ENCODE results near the gene LIMA1.
"Not testable (repeated sequence)": the region's sequence is repeated elsewhere in the genome, so short reads cannot be mapped to it uniquely, and the experiment has no call there.

The LIMA1 gene

GRCh38 chr12:50285253-50285652 is 1.9 kb upstream of the LIMA1 start:
- no peak for DNase-seq

DNA sequence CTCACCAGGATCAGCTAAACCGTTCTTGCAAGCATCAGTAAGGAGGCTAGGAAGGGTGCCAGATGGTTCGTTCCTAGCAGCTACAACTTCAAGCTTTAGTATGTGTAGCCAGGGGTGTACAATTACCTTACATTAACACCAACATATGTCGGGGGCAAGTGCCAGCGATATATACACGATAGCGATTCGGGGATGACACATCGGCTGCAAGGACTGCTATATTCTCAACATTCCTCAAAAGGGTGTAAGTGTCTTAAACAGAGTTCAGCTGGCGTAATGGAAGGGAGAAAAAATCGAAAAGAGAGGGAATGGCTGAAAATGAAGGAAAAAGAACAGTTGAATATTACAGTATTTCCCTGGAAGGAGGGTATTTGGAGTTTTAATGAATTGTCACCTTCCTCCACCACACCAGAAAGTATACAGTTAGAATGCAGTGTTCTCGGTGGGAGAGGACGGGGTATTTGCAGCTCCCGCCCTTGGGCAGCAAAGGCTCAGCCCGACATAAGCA is 545 bp downstream of the LIMA1 start:
- no peak for DNase-seq

- DNase-seq, result no peak
Observed at GRCh38 chr12:50279501-50279900, 3.8 kb downstream of the LIMA1 start.

DNA sequence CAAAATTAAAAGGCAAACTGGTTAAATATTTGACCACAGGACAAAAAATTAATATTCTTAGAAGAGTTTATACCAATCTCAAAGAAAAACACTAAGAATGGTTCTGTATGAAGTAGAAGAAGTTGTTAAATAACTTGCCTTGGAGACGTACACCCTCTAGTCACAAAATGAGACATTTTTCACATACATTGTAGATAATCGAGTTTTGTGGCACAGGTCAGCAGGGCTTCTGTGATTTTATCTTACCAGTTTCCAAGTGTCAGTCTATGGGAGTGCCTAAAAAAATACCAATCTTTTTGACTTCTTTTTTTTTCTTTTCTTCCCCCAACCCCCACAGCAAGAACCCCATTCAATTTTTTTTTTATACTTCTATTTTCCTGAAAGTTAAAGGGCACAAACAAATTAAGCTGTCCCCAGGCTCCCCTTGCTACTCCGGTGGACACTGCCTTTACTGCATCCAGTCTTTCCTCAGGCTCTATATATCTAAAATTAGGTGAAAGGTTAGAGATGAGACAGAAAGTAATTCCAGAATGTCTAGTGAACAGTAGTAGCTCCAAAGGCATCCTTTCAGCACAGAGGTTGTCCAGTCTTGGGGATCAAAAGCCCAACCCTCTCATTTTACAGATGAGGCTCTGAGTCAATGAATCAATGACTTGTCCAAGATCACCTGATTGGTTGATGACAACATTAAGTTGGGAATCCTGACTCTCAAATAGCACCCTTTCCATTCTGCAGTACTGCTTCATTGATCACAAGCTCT is 6.2 kb downstream of the LIMA1 start:
- DNase-seq, result no peak

- DNase-seq, result no peak
Observed at GRCh38 chr12:50276068-50276467, 7.3 kb downstream of the LIMA1 start.

GRCh38 chr12:50275556-50275955 is 7.8 kb downstream of the LIMA1 start:
- DNase-seq, result no peak

- DNase-seq, result not testable (repeated sequence)
Observed at GRCh38 chr12:50275127-50275526, 8.2 kb downstream of the LIMA1 start.

DNA sequence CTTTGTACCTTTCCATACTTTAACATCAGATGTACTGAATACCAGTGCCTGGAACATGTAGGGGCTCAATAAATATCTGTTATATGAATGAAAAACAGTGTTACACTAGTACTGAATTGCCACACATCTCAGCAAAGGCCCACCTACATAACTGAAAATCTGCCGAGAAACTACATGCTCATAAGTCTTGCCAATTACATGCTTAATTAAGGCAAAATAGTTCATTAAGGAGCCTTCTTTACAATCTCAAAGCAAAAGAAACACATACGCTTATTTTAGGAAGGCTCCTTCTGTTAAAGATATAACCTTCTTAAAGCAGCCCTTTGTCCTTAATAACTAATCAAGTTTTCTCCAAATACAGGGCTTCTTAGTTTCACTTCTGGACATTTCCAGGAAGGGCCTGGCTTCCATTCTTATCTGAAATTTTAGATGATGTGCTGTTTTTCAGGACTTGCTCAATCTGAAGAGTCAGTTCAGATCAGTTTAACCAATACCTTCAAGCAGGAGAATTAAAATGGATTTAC is 11.5 kb downstream of the LIMA1 start:
- DNase-seq, result no peak

DNA sequence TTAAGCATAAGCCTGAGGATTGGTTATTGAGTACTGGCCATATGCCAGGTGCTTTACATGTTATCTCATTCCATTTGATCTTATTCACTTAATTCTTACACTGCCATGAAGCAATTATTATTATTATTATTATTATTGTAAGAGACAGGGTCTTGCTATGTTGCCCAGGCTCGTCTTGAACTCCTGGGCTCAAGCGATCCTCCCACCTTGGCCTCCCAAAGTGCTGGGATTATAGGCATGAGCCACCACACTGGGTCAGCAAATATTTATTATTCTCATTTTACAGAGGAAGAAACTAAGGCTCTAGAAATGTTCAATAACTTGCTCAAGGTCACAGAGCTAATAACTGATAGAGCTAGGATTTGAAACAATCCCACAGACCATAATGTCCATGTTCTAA is 14.8 kb downstream of the LIMA1 start:
- DNase-seq, result no peak

- DNase-seq, result no peak
Observed at GRCh38 chr12:50265770-50266524, 17.4 kb downstream of the LIMA1 start.

GRCh38 chr12:50263832-50264231 is 19.5 kb downstream of the LIMA1 start:
- no peak for DNase-seq

GRCh38 chr12:50261654-50262053 is 21.7 kb downstream of the LIMA1 start:
- no peak for DNase-seq

DNA sequence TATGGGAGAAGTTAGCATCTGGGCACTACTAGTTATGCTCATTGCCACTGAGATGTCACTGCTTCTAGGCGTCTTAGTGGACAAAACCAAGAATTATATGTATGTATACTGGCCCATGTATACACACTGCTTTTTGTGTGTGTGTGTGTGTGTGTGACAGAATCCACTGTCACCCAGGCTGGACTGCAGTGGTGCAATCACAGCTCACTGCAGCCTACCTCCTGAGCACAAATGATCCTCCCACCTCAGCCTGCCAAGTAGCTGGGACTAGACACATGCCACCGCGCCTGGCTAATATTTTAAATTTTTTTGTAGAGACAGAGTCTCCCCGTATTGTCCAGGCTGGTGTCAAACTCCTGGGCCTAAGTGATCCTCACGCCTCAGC is 25.2 kb downstream of the LIMA1 start:
- no peak for DNase-seq

DNA sequence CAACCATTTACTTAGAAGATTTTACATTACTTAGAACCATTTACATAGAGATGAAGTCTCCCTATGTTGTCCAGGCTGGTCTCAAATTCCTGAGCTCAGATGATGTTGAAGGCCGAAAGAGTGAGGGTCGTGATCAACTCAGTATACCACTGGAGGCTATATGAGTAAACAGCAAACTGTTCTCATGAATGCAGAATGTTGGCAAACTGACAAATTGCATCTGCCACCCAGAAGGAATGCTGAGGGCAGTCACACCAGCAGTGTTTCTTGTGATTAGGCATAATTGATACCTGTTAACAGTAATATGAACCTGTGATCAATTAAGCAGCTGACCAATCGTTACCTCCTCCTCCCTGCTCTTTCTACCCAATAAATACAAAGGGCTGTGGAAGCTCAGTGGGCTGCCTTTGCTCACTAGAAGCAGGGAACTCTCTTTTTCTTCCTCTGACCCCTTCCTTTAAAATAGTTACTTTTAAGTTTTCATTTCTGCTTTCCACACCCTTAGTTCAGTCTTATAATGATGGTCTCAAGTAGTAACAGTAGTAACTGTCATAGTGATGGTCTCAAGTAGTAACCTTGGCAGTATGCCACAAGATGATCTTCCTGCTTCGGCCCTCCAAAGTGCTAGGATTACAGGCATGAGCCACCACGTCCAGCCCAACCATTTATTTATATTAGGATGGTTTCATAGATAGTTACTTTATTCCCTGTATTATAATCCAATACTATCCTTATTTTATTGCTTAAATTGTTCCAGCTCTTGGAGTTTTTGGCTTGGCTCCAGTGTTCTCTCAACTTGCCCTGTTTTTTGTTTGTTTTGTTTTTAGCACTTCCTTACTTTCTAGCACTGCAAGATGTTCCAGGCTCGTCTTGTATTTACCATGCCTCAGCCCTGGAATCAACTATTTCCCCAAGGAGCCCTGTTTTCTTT is 25.8 kb downstream of the LIMA1 start:
- no peak for DNase-seq

DNA sequence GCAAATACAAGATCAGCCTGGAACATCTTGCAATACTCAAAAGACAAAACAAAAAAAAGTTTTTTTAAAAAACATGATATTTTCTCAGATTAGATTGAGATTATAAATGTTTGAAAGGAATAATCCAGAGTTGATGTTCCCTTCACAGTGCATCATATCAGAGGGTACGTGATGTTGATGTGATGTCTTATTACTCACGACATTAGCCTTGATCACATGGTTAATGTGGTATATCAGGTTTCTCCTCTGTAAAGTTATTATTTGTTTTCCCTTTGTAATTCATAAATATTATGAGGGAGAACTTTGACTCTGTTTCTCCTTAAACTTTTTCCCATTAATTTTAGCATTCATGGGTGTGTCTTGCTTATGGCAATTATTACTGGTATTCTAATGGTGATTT is 26.6 kb downstream of the LIMA1 start:
- no peak for DNase-seq

- DNase-seq, result no peak
Observed at GRCh38 chr12:50252977-50253602, 30.2 kb downstream of the LIMA1 start.

- no peak for DNase-seq
Observed at GRCh38 chr12:50251619-50252252, 31.6 kb downstream of the LIMA1 start.

GRCh38 chr12:50249464-50250182 is 33.7 kb downstream of the LIMA1 start:
- no peak for DNase-seq

DNA sequence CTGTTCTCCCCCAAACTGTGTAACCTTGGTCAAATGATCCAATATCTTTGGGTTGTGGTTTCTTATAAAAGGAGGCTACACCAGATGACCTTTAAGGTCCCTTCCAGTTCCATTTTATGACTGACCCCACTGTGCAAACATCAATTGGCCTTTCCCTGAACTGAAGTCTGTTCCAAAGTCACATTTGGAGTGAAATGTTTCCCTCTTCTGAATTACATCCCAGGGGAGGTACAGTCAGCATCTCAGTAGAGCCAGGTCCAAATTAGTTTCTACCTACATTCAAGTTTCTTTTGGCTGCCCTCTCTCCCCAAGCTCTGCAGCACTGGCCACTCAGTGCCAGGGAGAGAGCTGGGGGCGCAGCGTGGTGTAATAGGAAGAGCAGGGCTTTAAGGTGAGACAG is 34.4 kb downstream of the LIMA1 start:
- no peak for DNase-seq

GRCh38 chr12:50248411-50248810 is 34.9 kb downstream of the LIMA1 start:
- no peak for DNase-seq

DNA sequence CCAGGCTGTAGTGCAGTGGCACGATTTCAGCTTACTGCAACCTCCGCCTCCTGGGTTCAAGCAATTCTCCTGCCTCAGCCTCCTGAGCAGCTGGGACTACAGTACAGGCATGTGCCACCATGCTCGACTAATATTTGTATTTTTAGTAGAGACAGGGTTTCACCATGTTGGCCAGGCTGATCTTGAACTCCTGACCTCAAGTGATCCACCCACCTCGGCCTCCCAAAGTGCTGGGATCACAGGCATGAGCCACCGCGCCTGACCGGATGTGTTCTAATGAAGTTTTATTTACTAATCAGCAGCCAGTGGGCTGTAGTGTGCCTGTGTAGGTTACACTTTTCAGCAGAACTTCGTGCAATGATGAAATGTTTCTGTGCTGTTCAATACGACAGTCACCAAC is 35.7 kb downstream of the LIMA1 start:
- DNase-seq, result not testable (repeated sequence)
